Muscle layer of duodenum (tissue), 2 donors: ENCODE results near the gene SMTNL2.
"Not testable (repeated sequence)": the region's sequence is repeated elsewhere in the genome, so short reads cannot be mapped to it uniquely, and the experiment has no call there.

ENCODE experiments used
- H3K27ac ChIP-seq: one replicate; pipeline ENCODE4 v1.7.0; 2013; ENCODE audit warnings: mild to moderate bottlenecking, low read length
- H3K27me3 ChIP-seq: one replicate; pipeline ENCODE4 v1.7.0; 2013; ENCODE audit warnings: low read depth, mild to moderate bottlenecking, control low read depth, low read length
- H3K36me3 ChIP-seq, 2 donors: one replicate each; pipeline ENCODE4 v1.7.0; 2013; ENCODE audit warnings: low read length in 2 of 2, control low read depth in 1 of 2, mild to moderate bottlenecking in 1 of 2; ENCODE audit not compliant: insufficient read depth in 2 of 2, control insufficient read depth in 1 of 2
- H3K4me1 ChIP-seq, 2 donors: one replicate each; pipeline ENCODE4 v1.7.0; 2013; ENCODE audit warnings: low read length in 2 of 2, mild to moderate bottlenecking in 2 of 2, control low read depth in 1 of 2, moderate library complexity in 1 of 2; ENCODE audit not compliant: insufficient read depth in 2 of 2, control insufficient read depth in 1 of 2
- H3K4me3 ChIP-seq, 2 donors: one replicate each; pipeline ENCODE4 v1.7.0; 2013; ENCODE audit warnings: low read length in 2 of 2, low read depth in 1 of 2, mild to moderate bottlenecking in 1 of 2
- H3K9me3 ChIP-seq, 2 donors: one replicate each; pipeline ENCODE4 v1.7.0; 2013; ENCODE audit warnings: low read length in 2 of 2, control low read depth in 1 of 2, mild to moderate bottlenecking in 1 of 2; ENCODE audit not compliant: control insufficient read depth in 1 of 2
- donor health status: healthy.

Gene SMTNL2

DNA sequence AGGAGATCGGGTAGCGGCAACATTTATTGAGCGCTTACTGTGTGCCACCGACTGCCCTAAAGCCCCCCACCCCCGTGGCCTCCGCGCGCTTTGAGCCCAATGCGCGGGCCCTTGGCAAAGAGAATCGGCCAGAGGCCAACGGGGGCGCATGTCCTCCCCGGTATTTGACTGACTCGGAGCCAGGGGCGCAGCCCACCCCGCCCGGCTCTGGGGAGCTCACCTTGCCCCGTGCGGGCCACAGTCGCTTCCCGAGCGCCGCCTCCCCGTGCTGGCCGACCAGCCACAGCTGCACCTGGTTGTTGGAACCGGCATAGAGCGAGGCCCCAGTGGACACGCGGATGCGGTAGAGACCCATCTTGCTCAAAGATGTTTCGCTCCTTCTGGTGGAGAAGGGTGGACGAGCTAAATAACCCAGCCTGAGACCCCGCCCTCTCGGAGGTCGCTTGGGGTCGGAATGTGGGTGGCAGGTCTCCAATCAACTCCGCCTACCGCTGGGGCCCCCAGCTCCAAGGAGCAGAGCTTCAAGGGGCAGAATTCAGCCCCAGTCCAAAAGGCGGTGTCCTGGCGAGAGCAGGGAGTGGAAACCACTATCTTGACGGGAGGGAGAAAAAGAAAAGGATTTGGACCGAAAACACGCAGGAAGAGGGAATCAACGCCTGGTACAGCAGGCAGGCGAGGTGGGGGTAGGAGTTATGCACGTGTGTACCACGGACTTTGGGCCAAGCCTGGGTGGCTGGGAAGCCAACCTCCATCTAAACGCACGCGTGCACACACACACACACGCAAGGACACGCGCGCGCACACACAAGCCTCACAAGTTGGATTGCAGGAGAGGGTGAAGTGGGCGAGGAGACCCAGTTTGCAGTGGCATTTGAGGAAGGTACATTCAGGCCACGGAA lies 57.2 kb downstream of the SMTNL2 start, which contains the start of gene ALOX15:
ALOX15 (minus strand) TSS at position 382 of the 899 bp plus-strand sequence; CDS start at position 355, 27 bp downstream.
- H3K4me1 ChIP-seq, result peaks cover 0 to 17% of the 10 kb centered on the region in 2 donors
- peaks cover 22% of the 10 kb centered on the region for H3K27me3 ChIP-seq
- H3K4me3 ChIP-seq, result peak within 1 kb of the TSS in 1 of 2 donors; percentile 33

DNA sequence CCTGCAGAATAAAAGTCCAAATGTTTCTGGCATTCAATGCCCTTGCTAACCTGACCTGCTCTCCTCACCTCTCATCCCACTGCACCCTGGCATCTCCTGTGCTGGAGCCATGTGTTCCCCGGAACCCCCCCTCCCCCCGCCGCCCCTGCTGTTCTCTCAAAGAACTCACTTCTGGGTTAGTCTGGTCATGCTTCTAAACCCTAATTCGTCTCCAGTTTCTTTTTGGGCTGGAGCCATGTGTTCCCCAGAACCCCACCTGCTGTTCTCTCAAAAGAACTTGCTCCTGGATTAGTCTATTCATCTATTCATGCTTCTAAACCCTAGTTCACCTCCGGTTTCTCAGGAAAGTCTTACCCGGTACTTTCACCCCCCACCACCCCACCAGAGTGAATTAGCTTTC lies 58.0 kb downstream of the SMTNL2 start:
- no peaks in the 10 kb centered on the region for H3K9me3 ChIP-seq
- H3K4me1 ChIP-seq, result peaks cover 0 to 17% of the 10 kb centered on the region in 2 donors
- H3K4me3 ChIP-seq, result no peak overlapping the region
- no peaks in the 10 kb centered on the region for H3K36me3 ChIP-seq
- peaks cover 17% of the 10 kb centered on the region for H3K27me3 ChIP-seq
- no peak overlapping the region for H3K27ac ChIP-seq

More for the DNA sequence above, 57.2 kb downstream of the SMTNL2 start, which contains the start of gene ALOX15:
- Histone ChIP-seq H3K27ac (no peak within 1 kb of the TSS), H3K9me3 (no peaks in the 10 kb centered on the region), H3K36me3 (no peaks in the 10 kb centered on the region)

DNA sequence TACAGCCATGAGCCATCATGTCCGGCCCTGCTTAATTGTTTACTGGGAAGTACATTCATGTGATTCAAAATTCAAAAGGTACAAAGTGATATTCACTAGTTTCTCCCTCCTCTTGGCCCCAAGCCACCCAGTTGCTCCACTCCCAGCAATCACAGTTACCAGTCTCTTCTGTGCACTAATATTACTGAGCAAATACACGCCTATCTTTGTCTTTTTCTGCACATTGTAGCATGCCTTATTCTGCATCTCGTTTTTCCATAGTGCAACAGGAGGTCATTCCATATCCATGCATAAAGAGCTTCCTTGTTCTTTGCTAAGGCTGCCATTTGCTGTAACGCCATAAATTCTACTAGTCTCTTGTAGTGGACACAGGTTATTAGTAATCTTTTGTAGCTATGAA lies 59.3 kb downstream of the SMTNL2 start:
- Histone ChIP-seq H3K36me3 (no peaks in the 10 kb centered on the region), H3K27ac (no peak overlapping the region), H3K4me1 (peaks cover 0 to 17% of the 10 kb centered on the region in 2 donors), H3K4me3 (no peak overlapping the region), H3K27me3 (peaks cover 14% of the 10 kb centered on the region), H3K9me3 (no peaks in the 10 kb centered on the region)

DNA sequence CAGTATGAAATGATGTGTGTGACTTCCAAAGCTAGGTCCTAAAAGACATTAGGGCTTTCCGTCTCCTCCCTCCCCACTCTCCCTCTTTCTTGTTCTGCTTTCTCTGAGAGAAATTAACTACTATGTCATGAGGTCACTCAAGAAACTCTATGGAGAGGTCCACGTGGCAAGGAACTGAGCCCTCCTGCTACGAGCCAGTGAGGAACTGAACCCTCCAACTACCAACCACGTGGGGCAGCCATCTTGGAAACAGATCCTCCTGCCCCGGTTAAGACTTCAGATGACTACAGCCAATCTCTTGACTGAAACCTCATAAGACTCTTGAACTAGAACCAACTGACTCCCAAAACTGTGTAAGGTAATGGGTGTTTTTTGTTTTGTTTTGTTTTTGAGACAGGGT lies 61.3 kb downstream of the SMTNL2 start:
- Histone ChIP-seq H3K36me3 (no peaks in the 10 kb centered on the region), H3K27me3 (peaks cover 11% of the 10 kb centered on the region), H3K9me3 (no peaks in the 10 kb centered on the region), H3K27ac (no peak overlapping the region), H3K4me3 (no peak overlapping the region), H3K4me1 (peaks cover 0 to 11% of the 10 kb centered on the region in 2 donors)

DNA sequence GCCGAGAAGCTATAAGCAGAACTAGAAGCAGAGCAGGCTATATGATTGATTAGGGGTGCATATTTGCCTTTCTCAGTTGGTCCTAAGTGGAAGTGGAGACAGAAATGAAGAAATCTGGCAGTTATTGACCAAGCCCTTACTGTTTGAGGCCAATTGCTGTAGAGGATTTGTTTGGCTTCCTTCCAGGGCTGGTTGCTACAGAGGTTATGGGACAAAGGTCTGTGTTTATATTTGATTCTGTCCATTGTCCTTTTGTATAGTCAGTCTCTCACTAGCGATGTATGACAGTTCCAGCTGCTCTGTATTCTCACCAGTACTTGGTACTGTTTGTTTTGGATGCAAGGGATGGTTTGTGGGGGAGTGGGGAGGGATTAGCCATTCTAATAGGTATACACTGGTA lies 64.4 kb downstream of the SMTNL2 start:
- Histone ChIP-seq H3K27me3 (no peaks in the 10 kb centered on the region), H3K4me1 (no peaks in the 10 kb centered on the region), H3K27ac (no peak overlapping the region), H3K4me3 (no peak overlapping the region), H3K9me3 (no peaks in the 10 kb centered on the region), H3K36me3 (no peaks in the 10 kb centered on the region)

DNA sequence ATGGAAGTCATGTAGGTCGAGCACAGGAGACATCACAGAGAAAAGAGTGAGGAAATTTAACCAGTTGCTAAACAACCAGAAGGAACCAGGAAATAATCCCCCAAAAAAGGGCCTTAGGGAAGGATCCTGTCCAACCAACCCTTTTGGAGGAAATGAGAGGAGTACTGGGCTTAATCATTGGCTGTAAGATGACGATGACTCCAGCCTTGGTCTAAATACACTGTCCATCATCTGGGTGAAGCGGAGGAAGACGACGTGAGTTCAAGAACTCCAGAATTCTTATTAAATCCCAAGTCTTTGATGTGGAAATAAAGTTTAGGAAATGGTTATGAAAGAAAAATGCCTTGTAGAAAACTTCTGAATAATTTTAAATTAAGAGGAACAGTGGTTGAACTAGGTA lies 68.7 kb downstream of the SMTNL2 start:
- no peaks in the 10 kb centered on the region for H3K9me3 ChIP-seq
- H3K27me3 ChIP-seq, result no peaks in the 10 kb centered on the region
- no peak overlapping the region for H3K4me3 ChIP-seq

DNA sequence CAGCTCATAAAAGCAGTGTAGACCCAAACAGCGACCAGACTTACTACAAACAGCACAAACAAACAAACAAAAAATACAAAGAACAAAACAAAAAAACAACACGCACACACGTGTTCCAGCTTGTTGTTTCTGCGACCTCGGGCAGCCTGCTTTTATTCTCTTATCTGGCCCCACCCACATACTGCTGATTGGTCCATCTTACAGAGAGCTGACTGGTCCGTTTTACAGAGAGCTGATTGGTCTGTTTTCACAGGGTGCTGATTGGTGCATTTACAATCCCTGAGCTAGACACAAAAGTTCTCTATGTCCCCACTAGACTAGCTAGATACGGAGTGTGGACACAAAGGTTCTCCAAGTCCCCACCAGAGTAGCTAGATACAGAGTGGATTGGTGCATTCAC lies 71.6 kb downstream of the SMTNL2 start:
- not testable (repeated sequence) for H3K27ac ChIP-seq, H3K36me3 ChIP-seq, H3K4me1 ChIP-seq, H3K9me3 ChIP-seq, H3K4me3 ChIP-seq, H3K27me3 ChIP-seq

More for the DNA sequence above, 68.7 kb downstream of the SMTNL2 start:
- H3K27ac ChIP-seq, result no peak overlapping the region
- H3K4me1 ChIP-seq, result no peaks in the 10 kb centered on the region
- H3K36me3 ChIP-seq, result no peaks in the 10 kb centered on the region

DNA sequence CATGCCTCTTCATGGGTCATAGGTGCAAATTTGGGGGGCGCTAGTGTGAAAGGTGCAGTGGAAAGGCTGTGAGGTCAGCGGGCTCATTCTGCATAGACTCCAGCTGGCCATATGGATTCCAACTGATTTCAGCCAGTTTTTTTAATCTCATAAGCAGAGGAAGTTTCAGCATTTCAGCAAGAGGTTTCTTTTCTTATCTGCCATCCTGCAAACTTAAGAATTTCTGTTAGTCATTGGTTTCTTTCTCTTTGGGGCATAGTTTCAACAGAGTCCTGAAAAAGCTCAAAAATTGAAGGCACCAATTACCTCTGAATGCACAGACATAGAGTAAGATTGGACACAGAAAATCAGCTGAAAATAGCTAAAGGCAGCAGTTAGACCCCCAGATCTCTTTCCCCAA lies 73.3 kb downstream of the SMTNL2 start:
- H3K4me3 ChIP-seq, result no peak overlapping the region
- H3K27me3 ChIP-seq, result no peaks in the 10 kb centered on the region
- H3K36me3 ChIP-seq, result no peaks in the 10 kb centered on the region
- no peak overlapping the region for H3K27ac ChIP-seq
- H3K9me3 ChIP-seq, result no peaks in the 10 kb centered on the region
- no peaks in the 10 kb centered on the region for H3K4me1 ChIP-seq
